Ectodermal cell (in vitro differentiated cells): ENCODE measurements around the gene ASTL.

Experiments
- H3K27ac ChIP-seq: 2 replicates; pipeline ENCODE4 v1.7.0; 2013; ENCODE audit warnings: mild to moderate bottlenecking, low read depth, low read length; ENCODE audit not compliant: insufficient read depth, poor library complexity, severe bottlenecking
- H3K27me3 ChIP-seq: 2 replicates; pipeline ENCODE4 v1.7.0; 2013; ENCODE audit warnings: mild to moderate bottlenecking, low read length; ENCODE audit not compliant: insufficient read depth, control insufficient read depth, poor library complexity, severe bottlenecking
- H3K36me3 ChIP-seq: one replicate; pipeline ENCODE4 v1.7.0; 2013; ENCODE audit warnings: low read length; ENCODE audit not compliant: control insufficient read depth, insufficient read depth
- H3K4me1 ChIP-seq: one replicate; pipeline ENCODE4 v1.7.0; 2013; ENCODE audit warnings: low read length; ENCODE audit not compliant: control insufficient read depth, insufficient read depth
- H3K4me3 ChIP-seq: 2 replicates; pipeline ENCODE4 v1.7.0; 2013; ENCODE audit warnings: low read depth, low read length, control low read depth; ENCODE audit not compliant: insufficient read depth
- H3K9me3 ChIP-seq: 2 replicates; pipeline ENCODE4 v1.7.0; 2013; ENCODE audit warnings: mild to moderate bottlenecking, low read length, moderate library complexity; ENCODE audit not compliant: control insufficient read depth
- WGBS, 2 experiments: methylation state at CpG; one replicate each; pipeline ENCODE4 v1.1.7; 2013; ENCODE audit warnings: missing lambda C conversion rate in 2 of 2; 5-methylcytosine and 5-hydroxymethylcytosine counted together

The ASTL gene

GRCh38 chr2:96111823-96112500 is 26.3 kb downstream of the ASTL start:
- H3K9me3 ChIP-seq = no peaks in the 10 kb centered on the region
- no peak overlapping the region for H3K4me3 ChIP-seq
- peaks cover 21% of the 10 kb centered on the region for H3K4me1 ChIP-seq
- no peak overlapping the region for H3K27ac ChIP-seq
- 82 to 94% methylated on average over 7 of the region's 7 CpGs for WGBS, 2 experiments
- H3K36me3 ChIP-seq = no peaks in the 10 kb centered on the region
- peaks cover 17% of the 10 kb centered on the region for H3K27me3 ChIP-seq

DNA sequence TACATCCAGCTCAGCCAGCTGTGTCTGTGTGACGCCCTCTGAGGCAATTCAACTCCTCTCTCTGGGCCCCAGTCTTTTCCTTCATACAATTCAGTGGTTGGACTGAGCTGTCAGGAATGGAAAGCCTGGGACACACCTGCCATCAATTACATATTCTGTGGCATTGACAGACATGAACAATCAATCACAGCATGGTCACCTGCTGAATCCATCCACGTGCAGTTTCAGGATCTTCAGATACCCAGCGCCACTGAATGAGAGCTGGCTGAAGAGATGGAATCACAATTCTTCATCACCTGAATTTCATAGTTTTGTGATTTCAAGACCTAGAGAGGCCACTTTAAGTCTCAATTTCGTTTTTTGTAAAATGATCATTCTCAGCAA is 27.1 kb downstream of the ASTL start:
- H3K27me3 ChIP-seq = peaks cover 10% of the 10 kb centered on the region
- H3K36me3 ChIP-seq = no peaks in the 10 kb centered on the region
- peaks cover 21% of the 10 kb centered on the region for H3K4me1 ChIP-seq
- H3K4me3 ChIP-seq = no peak overlapping the region
- no peak overlapping the region for H3K27ac ChIP-seq
- 80 to 87% methylated on average over 4 of the region's 4 CpGs for WGBS, 2 experiments
- no peaks in the 10 kb centered on the region for H3K9me3 ChIP-seq

DNA sequence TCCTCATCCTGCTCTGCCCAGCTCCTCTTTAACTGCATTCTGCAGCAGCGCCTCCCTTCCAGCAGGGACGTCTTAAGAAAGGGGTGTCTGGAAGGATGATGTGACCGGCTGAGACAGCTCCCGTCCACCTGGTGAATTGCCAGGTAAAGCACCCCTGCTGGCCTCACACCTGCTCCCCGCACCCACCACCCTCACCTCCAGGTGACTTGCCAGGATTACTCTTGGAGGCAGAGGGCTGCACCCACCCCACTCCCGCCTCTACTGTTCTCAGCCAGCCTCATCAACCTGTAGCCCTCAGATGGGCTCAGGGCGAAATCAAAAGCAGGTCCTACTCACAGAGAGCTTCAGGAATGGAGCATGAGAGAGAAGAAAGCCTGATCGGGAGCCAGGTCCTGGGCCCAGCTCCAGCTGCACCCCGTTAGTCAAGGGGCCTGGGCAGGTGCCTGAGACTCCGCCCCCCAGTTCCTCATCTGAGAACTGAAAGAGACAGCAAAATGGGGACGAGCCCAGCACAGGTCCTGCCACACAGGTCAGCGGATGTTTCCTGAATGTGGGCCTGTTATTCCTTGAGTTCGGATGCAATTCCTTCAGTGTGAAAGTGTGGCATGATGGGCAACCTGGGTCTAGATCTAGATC is 27.6 kb downstream of the ASTL start:
- Histone ChIP-seq H3K27me3 (peaks cover 5% of the 10 kb centered on the region), H3K27ac (no peak overlapping the region), H3K9me3 (no peaks in the 10 kb centered on the region), H3K36me3 (no peaks in the 10 kb centered on the region), H3K4me3 (no peak overlapping the region), H3K4me1 (peaks cover 21% of the 10 kb centered on the region)
- WGBS, 2 experiments = 89% methylated on average over 13 of the region's 13 CpGs

- Histone ChIP-seq H3K27me3 (no peaks in the 10 kb centered on the region), H3K27ac (no peak overlapping the region), H3K4me1 (peaks cover 21% of the 10 kb centered on the region), H3K4me3 (no peak overlapping the region), H3K9me3 (no peaks in the 10 kb centered on the region), H3K36me3 (no peaks in the 10 kb centered on the region)
- WGBS, 2 experiments = 94 to 97% methylated on average over 3 of the region's 3 CpGs
Observed at GRCh38 chr2:96109931-96110511, 28.3 kb downstream of the ASTL start.

GRCh38 chr2:96109361-96109680 is 29.0 kb downstream of the ASTL start:
- Histone ChIP-seq H3K4me3 (no peak overlapping the region), H3K9me3 (no peaks in the 10 kb centered on the region), H3K27ac (no peak overlapping the region), H3K27me3 (no peaks in the 10 kb centered on the region), H3K4me1 (peaks cover 21% of the 10 kb centered on the region), H3K36me3 (no peaks in the 10 kb centered on the region)
- WGBS, 2 experiments = 76% methylated on average over 3 of the region's 3 CpGs

- H3K36me3 ChIP-seq = no peaks in the 10 kb centered on the region
- H3K4me3 ChIP-seq = no peak overlapping the region
- no peaks in the 10 kb centered on the region for H3K27me3 ChIP-seq
- peak overlapping the region; percentile 16 for H3K27ac ChIP-seq
- WGBS, 2 experiments = 50 to 52% methylated on average over 17 of the region's 17 CpGs
- peaks cover 21% of the 10 kb centered on the region for H3K4me1 ChIP-seq
- no peaks in the 10 kb centered on the region for H3K9me3 ChIP-seq
Observed at GRCh38 chr2:96108541-96109360, 29.6 kb downstream of the ASTL start.

DNA sequence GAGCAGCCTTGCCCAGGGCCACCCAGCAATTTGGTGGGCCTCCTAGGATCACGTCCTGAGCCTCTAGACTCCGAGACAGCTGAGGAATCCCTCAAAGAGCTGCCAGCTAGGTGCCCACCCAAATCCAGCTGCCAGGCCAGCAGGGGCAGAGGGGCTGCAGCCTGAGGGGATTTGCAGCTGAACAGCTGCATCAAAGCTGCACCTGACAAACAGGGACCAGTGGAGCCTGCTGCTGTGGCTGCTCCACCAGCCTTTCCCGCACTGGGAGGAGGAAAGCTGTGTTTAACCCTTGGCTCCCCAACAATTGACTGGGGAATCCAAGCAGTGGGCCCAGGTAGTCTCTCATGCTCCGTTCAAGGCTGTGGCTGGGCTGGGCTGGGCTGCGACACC is 30.2 kb downstream of the ASTL start:
- Histone ChIP-seq H3K36me3 (no peaks in the 10 kb centered on the region), H3K4me3 (no peak overlapping the region), H3K27me3 (no peaks in the 10 kb centered on the region), H3K27ac (peak overlapping the region; percentile 16), H3K9me3 (no peaks in the 10 kb centered on the region), H3K4me1 (peaks cover 26% of the 10 kb centered on the region)
- WGBS, 2 experiments = 47 to 49% methylated on average over 5 of the region's 5 CpGs

DNA sequence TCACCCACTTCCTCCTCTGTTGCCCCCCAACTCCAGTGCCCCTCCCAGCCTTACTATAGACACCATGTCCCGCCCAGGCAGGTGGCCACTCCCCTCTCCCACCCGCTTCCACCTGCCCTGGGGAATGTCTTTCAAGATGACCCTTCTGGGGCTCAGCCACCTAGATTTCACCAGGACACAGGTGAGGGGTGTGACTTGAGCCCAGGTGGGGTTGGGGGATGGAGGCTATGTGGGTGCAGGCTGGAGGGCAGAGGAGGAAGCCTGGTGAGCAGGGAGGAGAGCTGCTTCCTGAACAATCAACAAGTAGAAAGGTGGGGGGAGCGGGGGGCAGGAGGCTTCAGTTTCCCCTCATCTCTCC is 30.6 kb downstream of the ASTL start:
- H3K4me3 ChIP-seq = no peak overlapping the region
- no peak overlapping the region for H3K27ac ChIP-seq
- no peaks in the 10 kb centered on the region for H3K9me3 ChIP-seq
- WGBS, 2 experiments = 84 to 87% methylated on average over 3 of the region's 3 CpGs
- H3K36me3 ChIP-seq = no peaks in the 10 kb centered on the region
- H3K27me3 ChIP-seq = no peaks in the 10 kb centered on the region
- H3K4me1 ChIP-seq = peaks cover 26% of the 10 kb centered on the region

GRCh38 chr2:96106991-96107707 is 31.2 kb downstream of the ASTL start:
- Histone ChIP-seq H3K4me1 (peaks cover 26% of the 10 kb centered on the region), H3K36me3 (no peaks in the 10 kb centered on the region), H3K4me3 (no peak overlapping the region), H3K27me3 (no peaks in the 10 kb centered on the region), H3K9me3 (no peaks in the 10 kb centered on the region), H3K27ac (no peak overlapping the region)
- WGBS, 2 experiments = 89 to 93% methylated on average over 9 of the region's 9 CpGs
